ENCODE measurements around the gene PLP2.

DNA sequence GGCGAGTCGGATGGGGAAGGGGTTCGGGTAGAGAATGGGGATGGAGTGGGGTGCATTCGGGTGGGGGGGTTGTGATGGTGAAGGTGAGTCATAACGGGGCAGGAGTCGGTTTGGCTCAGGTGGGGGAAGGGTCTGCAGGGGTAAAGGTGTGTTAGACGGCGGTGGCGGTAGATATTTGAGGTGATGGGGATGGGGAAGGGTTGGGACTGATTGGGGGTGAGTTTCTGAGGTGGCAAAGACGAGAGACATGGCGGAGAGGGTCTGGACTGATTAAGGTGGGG lies 27.6 kb downstream of the PLP2 start:
- TF ChIP-seq CTCF (IDR thresholded peaks at IDR 0.05) (no peak), POLR2A (IDR thresholded peaks at IDR 0.05) (no peak)
